SIG-M5 (cell line): ENCODE measurements around the gene ADCY9.
"Not testable (repeated sequence)": the region's sequence is repeated elsewhere in the genome, so short reads cannot be mapped to it uniquely, and the experiment has no call there.

Source experiments
- DNase-seq: peaks from one replicate; lab custom pipeline; 2025; lab: John Stamatoyannopoulos, UW

ADCY9 gene

DNA sequence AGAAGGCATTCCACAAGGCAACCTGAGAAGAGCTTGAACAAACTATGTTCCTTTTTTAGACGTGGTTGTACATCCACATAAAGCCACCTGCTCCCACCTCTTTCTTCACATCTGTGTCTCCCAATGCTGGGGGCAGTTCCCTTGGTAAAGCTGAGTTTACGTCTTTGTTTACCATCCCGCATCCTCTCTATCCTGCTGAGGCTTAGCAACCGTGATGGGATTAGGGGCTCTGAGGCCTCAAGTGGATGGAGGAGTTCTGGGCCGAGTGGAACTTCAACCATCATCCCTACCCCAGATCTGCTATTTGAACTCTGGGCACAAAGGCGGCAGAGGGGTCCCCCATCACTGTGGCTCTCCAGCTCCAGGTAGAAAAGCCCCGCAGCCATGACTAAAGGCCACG is 141.5 kb downstream of the ADCY9 start:
- no peak for DNase-seq

DNA sequence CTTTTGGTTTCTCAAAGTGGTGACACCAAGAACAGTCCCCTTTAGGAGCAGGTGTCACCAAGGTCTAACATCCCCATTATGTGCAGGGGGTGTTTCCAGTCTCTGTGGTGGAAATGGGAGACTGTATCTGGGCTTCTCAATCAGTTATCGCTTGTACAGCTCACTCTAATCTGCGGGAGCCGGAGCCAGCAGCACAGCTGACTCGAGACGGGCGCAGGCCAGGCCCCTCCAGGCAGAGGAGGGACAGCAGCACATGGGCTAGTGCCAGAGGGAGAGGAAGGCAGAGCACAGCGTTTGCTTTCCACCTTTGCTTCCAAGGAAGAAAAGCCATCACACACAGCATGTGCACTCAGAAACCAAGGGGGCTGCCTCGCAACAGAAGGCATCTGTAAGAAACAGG is 144.5 kb downstream of the ADCY9 start:
- no peak for DNase-seq

DNA sequence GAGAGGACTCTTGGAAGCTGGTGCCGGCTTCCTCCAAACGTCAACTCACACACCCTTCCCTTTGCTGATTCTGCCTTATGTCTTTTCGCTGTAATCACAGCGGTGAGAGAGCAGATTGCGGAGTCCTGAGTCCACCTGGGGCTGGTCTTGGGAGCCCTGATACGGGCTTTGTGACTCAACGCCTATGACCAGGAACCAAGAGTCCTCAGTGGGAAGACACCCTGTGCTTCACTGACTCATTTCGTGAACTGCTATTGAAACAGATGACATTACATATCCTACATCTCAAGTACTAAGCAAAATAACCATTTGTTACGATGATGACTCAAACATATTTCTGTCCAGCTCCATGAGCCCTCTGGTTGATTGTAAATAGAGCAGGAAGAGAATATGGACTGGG is 145.0 kb downstream of the ADCY9 start:
- no peak for DNase-seq

DNA sequence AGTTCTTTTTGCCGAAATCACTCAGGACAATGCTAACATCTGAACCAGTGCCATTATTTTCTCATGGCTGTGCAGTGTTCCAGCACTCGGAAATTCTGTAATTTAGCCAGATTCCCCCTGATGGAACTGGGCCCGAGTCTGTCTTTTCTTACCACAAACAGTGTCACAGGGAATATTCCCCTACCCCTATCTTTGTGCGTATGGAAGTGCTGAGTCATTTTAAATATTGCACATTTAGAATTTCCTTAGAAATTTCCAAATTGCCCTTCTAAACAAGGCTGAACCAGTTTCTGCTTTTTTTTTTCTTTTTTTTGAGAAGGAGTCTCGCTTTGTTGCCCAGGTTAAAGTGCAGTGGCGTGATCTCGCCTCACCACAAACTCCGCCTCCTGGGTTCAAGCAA is 147.7 kb downstream of the ADCY9 start:
- DNase-seq, result no peak

DNA sequence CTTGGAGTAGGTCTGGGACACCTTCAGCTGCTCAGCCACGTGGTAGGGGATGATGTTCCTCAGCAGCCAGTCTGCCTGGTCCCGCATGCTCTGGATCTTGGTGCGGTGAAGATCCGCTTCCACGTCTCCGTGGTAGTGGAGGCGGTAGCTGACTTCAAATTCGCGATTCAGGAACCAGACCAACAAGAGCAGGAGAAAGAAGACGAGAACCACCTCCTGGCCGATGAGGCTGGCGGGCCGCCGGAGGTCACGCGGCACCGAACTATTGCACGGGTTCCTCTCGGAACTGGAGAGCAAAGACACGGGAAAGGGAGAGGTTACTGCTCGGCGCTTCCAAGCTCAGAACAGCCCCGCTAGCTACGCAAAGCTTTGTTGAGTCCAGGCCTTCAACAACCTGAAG is 149.6 kb downstream of the ADCY9 start:
- DNase-seq, result no peak

DNA sequence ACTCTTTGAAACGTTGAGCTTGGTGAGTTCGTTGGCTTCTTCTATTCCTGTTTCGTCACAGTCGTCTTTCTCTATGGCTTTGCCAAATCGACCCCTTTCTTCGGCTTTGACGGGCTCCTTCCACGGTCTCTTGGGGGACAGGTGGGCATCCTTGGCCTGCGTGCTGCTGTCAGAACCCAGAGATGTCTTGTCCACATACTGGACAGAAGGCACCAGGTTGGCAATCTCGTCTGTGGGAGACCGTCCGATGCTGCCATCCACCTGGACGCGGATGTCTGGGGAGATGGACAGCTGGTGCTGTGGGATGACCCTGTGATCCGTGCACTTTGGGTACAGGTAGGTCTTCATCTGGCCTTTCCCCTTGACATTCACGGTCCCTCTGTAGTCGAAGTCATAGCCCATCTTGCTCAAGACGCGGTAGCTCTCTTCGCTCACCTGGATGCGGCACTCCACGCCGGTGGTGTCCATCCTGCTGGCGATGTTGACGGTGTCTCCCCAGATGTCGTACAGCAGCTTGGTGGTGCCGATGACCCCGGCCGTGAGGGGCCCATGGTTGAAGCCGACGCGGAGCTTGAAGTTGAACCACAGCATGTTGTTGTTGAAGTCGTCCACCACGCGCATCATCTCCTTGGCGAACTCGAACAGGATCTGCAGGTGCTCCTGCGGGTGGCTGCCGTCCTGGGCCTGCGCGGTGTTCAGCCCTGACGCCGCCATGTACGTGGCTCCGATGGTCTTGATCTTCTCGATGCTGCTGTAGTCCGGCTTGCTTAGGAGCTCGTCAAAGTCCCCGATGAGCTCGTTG is 150.3 kb downstream of the ADCY9 start:
- no peak for DNase-seq

DNA sequence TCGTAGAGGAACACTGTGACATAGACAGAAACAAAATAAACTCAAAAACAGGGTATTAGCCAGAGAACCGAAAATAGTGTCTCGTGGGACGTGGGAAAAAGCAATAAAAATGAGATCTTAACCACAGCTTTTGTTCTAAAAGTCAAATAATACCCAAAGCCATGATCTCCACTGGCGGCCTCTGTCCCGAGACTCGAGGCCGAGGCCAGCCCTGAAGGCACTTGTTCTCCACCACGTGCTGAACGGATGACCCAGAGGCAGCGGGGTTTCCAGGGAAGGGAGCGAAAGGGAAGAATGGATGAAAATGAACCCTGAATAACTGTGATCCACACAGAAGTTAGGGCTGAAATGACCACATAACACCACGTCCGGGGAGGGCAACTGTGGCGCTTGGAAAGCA is 150.9 kb downstream of the ADCY9 start:
- no peak for DNase-seq

DNA sequence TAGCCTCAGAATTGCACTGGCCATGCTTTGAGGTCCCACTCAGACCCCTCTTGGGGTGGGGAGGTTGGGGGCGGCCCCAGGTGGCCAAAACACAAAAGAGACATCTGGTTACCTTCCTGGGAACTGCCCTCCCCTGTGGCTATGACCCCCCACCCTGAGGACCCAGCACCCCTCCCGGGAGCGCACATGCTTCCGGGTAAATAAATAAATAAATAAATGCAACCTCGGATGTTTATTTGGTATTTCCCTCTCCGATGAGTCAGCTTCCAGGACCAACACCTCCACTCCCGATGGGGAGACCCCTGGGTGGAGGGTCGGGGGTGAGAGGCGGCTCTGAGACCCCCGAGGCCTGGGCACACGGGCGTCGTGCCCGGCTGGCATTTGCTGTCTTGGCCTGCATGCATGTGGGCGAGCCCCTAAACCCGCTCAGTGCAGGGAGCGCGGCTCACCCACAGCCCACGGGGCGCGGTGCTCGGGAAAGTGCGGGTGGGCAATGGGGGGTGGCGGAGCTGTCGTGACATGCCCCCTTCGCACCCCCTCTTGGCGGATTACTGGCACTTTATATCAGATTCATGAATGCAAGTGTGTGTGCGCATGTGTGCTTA is 151.5 kb downstream of the ADCY9 start:
- DNase-seq, result no peak

DNA sequence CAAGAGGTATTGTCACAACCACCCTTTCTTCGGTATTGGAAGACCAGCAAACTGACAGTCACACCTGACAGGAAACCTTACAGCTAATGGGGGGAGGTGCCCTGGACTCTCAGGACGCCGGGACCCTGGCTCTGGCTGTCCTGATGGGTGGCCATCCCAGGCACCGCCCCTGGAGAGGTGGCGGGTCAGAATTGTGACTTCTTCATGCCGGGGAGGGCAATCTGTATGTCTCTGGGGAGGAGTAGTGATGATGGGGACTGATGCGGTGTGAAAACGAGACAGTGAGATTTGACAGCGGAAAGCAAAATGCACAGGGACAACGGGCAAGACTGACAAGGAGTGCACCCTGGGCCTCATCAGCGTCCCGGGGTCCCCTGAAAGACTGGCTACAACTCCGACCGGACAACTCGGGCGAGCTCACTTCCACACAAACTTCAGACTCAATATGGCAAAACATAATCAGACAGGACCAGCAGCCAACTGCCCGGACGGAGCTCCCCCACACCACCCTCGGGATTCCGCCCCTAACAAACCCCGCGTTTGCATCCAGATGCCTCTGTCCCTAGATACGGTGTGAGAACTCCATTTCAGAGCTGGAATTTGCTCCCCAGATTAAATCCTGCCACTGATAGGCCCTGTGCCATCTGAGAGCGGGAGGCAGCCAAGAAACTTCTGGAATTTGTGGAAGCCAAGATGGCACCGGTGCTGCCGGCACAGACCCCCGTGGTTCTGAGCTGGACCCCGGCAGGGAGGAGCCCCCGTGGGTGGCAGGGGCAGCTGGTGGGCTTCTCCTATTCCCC is 152.2 kb downstream of the ADCY9 start:
- no peak for DNase-seq

DNA sequence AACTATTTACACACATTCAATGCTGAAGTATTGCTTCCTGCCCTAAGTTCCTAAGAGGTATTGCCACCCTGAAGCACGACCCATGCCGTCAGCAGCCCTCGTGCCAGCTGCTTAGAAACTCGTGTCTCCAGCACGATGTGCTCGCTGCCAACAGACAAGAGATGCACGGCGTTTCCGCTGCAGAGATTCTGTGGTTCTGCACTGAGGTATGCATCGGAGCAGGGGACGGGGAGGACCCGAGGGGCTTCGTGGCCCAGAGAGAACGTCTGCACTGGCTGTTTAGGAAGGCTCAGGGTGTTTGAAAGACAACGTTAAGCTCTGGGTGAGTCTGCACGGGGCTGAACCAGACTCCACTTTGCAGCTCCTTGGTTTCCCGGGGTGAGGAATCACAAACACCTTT is 153.0 kb downstream of the ADCY9 start:
- no peak for DNase-seq

DNA sequence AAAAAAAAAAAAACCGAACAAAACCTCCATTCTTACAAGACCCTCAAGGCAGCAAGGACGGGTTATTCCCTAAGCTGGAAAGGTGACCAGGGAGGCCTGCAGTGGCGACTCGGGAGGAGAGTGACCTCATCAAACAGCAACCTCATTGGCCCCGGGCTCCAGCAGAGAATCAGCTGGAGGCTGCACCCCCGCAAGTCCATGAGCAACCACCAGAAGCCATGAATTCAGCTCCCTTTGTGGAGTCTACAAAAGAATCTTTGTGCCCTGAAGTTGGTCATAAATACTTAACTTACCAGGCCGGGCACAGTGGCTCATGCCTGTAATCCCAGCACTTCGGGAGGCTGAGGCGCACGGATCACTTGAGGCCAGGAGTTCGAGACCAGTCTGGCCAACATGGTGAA is 154.8 kb downstream of the ADCY9 start:
- no peak for DNase-seq

DNA sequence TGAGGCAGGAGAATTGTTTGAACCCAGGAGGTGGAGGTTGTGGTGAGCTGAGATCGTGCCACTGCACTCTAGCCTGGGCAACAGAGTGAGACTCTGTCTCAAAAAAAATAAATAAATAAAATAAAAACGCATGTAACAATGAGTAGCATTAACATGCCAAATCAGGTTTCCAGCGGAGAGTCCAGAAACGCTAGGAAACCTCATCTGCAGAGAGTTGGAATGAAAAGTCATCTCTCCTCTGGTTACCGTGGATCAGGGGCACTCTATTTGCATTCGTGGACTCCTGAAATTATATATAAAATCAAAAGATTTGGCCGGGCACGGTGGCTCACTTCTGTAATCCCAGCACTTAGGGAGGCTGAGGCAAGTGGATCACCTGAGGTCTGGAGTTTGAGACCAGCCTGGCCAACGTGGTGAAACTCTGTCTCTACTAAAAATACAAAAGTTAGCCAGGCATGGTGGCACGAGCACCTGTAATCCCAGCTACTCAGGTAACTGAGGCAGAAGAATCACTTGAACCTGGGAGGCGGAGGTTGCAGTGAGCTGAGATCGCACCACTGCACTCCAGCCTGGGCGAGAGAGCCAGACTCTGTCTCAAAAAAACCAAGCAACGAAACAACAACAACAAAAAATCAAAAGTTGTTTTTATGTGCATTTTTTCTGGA is 156.2 kb downstream of the ADCY9 start:
- not testable (repeated sequence) for DNase-seq

DNA sequence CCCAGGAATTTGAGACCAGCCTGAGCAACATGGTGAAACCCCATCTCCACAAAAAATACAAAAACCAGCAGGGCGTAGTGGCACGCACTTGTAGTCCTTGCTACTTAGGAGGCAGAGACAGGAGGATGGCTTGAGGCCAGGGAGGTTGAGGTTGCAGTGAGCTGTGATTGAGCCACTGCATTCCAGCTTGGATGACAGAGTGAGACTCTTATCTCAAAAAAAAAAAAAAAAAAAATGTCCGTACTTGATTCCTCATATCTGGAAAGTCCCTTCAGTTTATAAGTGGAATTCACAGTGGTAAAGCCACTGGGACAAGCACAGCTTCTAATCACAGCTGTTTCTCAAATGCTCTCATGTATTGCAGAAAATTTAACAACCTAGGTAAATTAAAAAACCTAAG is 157.1 kb downstream of the ADCY9 start:
- DNase-seq, result no peak

DNA sequence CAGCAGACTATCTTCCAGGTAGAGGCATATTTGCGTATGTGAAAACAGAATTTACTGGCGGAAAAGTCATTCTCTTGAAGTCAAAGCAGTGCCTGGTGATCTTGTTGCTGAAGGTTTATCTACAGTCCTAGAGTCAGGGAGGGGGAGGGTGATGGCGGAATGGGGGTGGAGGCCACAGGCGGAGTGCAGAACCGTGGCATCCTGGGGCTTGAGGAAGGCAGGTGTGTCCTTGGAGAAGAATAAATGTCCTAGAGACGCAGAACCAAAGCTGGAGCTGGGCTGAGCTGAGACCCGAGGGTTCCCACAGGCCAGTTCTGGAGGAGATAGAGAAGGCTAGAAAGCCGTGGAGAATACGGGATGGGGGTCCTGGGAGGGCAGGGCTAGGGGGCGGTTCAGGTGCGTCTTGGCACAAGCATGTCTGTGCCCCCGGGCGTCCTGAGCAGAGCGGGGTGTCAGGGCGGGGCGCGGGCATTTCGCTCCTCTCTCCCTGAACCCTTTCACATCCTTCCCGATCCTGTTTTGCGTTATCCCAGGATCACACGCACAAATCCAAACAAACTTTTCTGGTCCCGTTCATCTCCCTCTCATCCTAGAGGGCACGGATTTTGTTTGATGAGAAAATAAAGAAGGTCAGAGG is 158.8 kb downstream of the ADCY9 start:
- DNase-seq, result no peak

DNA sequence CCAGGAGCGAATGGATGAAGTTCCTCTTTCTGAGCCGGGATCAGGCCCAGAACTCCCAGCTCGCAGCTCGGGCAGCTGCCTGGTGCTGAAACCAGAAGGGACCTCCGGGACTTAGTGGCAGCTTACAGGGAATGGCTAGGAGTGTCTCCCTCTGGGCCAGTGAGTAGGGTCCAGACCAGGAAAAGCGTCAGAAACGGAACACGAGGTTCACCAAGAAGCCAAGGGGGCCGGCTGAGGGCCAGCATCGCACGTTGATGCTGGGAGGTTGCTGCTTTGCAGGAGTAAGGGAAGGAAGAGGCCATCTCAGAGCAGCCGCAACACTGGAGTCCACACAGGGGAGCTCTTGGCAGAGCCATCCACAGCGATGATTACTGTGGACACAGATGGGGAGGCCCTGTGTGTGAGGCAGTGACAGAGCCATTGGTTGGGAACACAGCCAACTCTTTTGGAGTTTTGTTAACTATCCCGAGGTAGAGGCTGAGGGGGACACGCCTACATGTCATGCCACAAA is 161.8 kb downstream of the ADCY9 start:
- DNase-seq, result no peak

DNA sequence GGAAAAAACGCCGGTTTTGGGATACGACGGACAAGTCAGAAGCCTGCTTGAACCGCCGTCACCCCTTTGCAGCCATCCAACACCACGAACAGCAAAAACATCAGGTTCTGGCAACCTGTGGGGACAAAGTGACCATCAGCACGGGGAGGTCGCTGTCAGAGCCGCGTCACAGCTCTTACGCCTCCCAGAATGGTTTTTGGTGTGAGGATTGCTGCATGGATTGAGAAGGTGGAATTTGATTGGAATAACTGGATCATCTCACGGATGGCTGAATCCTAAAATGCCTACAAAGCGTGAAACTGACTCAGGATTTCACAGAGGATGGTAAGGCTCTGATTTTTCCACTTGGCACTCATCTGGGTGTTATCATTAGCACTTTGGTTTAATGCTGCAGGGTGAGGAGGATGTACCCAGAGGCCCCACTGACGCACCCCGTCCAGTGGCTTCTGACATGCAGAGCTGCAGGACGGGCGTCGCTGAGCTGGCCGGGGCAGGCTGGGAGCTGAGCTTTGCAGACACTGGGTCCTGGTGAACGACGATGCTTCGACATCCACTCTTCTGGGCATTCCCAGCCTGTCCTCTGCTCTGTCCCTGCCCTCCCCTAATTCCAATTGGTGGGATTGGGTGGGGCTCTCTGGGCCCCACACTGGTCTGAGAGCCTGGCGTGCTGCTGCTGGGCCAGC is 162.4 kb downstream of the ADCY9 start:
- DNase-seq, result no peak

DNA sequence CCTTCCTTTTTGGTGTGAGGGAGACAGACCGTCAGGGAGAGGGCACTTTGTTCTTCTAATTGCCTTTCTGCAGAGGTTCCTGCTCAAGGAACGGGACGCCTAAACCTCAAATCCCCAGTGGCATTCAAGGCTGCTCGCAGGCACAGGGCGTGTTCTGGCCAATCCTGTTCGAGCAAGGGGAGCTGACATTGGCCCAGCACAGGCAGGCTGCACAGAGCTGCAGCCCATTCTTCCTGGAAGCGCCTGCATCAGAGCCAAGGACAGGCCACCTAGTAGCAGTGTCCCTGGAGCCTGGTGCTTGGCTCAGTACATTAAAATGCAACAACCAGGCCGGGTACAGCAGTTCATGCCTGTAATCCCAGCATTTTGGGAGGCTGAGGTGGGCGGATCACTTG is 163.5 kb downstream of the ADCY9 start:
- no peak for DNase-seq

DNA sequence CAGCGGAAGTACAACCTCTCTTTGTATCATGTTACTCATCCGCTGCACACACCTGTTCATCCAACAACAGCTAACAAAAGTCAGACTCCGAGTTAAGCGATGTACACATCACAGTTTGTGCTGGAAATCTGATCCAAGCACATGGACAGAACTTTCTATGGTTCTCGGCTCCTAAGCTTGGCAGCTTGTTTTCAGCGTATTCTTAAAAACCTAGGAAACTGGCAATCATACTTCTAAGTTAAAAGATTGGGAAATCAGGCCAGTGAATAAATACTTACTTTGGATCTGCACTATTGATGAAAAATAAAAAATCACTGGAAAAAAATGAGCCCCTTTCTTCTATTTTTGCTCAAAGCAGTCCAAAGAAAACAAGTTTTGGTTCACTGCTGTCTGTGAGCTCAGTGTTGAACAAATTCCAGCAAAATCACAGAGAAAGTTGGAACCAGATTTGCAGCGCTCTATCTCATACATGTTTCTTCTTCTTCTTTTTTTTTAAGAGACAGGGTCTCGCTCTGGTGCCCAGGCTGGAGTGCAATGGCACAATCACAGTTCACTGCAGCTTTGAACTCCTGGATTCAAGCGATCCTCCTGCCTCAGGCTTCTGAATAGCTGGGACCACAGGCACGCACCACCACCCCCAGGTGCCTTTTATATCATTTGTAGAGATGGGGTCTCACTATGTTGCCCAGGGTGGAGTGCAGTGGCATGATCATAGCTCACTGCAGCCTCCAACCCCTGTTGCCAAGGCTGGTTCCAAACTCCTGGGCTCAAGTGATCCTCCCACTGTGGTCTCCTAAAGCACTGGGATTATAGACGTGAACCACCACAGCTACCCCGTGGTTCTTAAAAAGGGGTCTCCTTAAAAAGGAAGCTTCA is 164.1 kb downstream of the ADCY9 start:
- no peak for DNase-seq

DNA sequence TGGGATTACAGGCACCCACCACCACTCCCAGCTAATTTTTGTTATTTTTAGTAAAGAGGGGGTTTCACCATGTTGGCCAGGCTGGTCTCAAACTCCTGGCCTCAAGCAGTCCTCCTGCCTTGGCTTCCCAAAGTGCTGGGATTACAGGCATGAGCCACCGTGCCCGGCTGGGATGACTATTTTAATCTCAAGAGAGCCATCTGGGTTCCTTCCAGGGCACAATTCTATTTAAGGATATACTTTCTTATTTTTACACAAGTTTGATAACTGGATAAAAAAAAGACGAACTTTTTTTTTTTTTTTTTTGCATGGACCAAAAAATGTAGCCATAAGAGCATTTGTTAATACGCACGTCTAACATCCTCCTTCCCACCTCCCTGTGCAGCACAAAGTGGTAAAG is 164.9 kb downstream of the ADCY9 start:
- not testable (repeated sequence) for DNase-seq
